ENCODE measurements around the gene DLGAP4.

The DLGAP4 gene

DNA sequence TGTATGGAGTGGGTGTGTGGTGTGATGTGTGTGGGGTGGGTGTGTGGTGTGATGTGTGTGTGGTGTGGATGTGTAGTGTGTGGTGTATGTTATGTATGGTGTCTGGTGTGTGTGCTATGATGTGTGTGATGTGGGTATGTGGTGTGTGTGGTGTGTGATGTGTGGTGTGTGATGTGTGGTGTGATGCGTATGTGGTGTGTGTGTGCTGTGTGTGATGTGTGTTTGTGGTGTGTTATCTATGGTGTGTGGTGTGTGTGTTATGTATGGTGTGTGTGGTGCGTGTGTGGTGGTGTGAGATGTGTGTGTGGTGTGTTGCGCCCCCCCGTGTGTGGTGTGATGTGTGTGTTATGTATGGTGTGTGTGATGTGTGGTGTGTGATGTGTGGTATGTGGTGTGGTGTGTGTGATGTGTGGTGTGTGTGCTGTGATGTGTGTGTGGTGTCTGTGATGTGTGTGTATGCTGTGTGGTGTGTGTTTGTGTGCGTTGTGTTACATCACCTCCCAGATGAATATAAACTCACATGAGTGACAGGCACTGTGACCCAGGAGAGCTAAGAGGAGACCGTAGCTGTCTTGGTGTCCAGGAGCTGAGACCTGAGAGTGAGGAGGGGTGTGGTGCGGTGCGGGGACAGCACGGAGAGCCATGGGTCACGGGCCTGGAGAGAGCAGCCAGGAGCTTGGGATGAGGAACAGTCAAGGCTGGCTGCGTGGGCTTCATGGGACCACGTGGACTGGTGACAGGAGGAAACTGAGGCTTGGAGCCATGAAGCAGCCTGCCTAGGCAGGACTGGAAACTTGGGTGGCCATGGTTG, 8.8 kb downstream of the DLGAP4 start:
- H3K27ac ChIP-seq (ENCODE audit: low read depth, low read length) = no peak overlapping the region
- H3K9me3 ChIP-seq (ENCODE audit: insufficient read depth, low read length) = no peaks in the 10 kb centered on the region
- no peak overlapping the region for H3K4me2 ChIP-seq (ENCODE audit: low read depth, low read length, poor library complexity, severe bottlenecking)

DNA sequence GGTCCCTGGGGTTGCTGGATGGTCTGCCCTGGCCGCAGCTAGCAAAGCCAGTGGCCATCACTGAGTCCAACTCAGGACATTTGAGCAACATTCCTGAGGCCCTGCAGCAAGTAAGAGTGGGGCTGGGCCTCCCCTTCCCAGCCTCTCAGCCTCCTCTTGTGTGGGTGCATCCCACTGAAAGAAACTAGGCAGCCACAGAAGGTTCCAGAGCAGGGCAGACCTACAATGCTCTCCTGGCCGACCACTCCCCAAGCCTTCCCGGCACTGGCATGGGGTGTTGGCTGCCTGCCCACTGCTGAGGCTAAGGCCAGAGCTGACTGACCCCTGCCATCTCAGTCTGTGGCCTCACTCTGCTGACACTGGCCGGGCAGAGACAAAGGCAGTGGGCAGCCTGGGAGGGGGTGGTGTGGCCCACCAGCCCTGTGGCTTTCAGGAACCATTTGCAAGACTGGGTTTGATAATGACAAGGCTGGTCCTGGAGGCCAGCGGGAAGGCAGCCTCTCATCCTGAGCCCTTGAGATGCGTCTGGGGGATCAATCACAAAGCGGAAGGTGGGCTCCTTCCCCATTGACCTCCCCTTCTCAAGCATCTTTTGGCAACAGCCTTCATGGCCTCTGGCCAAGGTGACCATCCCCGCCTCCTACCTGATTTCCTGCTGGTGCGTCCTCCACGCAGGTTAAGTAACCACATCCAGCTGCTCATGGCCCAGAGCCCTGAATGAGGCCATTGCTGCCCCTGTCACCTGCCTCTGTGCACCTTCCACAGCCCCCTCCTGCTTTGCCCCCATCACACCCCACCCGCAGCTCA, 9.6 kb downstream of the DLGAP4 start:
- Histone ChIP-seq H3K27ac (ENCODE audit: low read depth, low read length) (no peak overlapping the region), H3K27me3 (ENCODE audit: low read length) (no peaks in the 10 kb centered on the region), H4K20me1 (ENCODE audit: low read depth, low read length) (no peaks in the 10 kb centered on the region), H3F3A (ENCODE audit: insufficient read depth) (no peaks in the 10 kb centered on the region), H3K9me2 (replicated peaks; ENCODE audit: insufficient read depth, low read length) (no peaks in the 10 kb centered on the region), H3K4me3 (ENCODE audit: insufficient read depth, low read length, poor library complexity, severe bottlenecking) (no peak overlapping the region), H3K79me2 (ENCODE audit: insufficient read depth, low read length) (no peaks in the 10 kb centered on the region), H3K36me3 (ENCODE audit: low read length) (no peaks in the 10 kb centered on the region), H2AFZ (ENCODE audit: low read depth, low read length, severe bottlenecking) (no peak overlapping the region), H3K9ac (ENCODE audit: low read length) (no peak overlapping the region), H3K4me2 (ENCODE audit: low read depth, low read length, poor library complexity, severe bottlenecking) (no peak overlapping the region), H3K9me3 (ENCODE audit: insufficient read depth, low read length) (no peaks in the 10 kb centered on the region)
- TF ChIP-seq, protein P1, sequence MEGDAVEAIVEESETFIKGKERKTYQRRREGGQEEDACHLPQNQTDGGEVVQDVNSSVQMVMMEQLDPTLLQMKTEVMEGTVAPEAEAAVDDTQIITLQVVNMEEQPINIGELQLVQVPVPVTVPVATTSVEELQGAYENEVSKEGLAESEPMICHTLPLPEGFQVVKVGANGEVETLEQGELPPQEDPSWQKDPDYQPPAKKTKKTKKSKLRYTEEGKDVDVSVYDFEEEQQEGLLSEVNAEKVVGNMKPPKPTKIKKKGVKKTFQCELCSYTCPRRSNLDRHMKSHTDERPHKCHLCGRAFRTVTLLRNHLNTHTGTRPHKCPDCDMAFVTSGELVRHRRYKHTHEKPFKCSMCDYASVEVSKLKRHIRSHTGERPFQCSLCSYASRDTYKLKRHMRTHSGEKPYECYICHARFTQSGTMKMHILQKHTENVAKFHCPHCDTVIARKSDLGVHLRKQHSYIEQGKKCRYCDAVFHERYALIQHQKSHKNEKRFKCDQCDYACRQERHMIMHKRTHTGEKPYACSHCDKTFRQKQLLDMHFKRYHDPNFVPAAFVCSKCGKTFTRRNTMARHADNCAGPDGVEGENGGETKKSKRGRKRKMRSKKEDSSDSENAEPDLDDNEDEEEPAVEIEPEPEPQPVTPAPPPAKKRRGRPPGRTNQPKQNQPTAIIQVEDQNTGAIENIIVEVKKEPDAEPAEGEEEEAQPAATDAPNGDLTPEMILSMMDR (IDR thresholded peaks at IDR 0.05; ENCODE audit: insufficient read depth, low read length, poor library complexity, severe bottlenecking) = no peak
- TF ChIP-seq EZH2phosphoT487 (conservative IDR thresholded peaks at IDR 0.05; ENCODE audit: low read length) = no peak

More for the DNA sequence above, 8.8 kb downstream of the DLGAP4 start:
- no peak for TF ChIP-seq EZH2phosphoT487 (conservative IDR thresholded peaks at IDR 0.05; ENCODE audit: low read length)
- TF ChIP-seq, protein P1 (IDR thresholded peaks at IDR 0.05; ENCODE audit: insufficient read depth, low read length, poor library complexity, severe bottlenecking) = no peak
- Histone ChIP-seq H2AFZ (ENCODE audit: low read depth, low read length, severe bottlenecking) (no peak overlapping the region), H4K20me1 (ENCODE audit: low read depth, low read length) (no peaks in the 10 kb centered on the region), H3K9me2 (replicated peaks; ENCODE audit: insufficient read depth, low read length) (no peaks in the 10 kb centered on the region), H3K9ac (ENCODE audit: low read length) (no peak overlapping the region), H3F3A (ENCODE audit: insufficient read depth) (no peaks in the 10 kb centered on the region), H3K27me3 (ENCODE audit: low read length) (no peaks in the 10 kb centered on the region), H3K79me2 (ENCODE audit: insufficient read depth, low read length) (no peaks in the 10 kb centered on the region), H3K4me3 (ENCODE audit: insufficient read depth, low read length, poor library complexity, severe bottlenecking) (no peak overlapping the region), H3K36me3 (ENCODE audit: low read length) (no peaks in the 10 kb centered on the region)

DNA sequence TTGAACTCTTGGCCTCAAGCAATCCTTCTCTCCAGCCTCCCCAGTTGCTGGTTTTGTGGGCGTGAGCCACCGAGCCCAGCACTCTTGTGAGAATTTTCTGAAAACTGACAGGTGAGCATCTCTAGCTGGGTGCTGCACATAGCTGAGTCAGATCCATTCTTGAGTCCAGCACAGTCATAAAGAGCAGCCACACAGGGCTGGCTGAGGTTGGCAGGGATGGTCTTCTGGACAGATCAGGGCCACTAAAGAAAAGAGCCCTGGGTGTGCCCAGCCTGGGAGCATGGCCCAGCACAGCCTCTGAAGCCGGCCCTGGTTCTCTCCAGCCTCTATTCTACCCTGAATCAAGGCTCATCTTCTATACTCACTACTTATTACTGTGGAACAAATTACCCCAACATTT, 11.5 kb downstream of the DLGAP4 start:
- Histone ChIP-seq H3K9me2 (replicated peaks; ENCODE audit: insufficient read depth, low read length) (no peaks in the 10 kb centered on the region), H2AFZ (ENCODE audit: low read depth, low read length, severe bottlenecking) (no peak overlapping the region), H3K4me2 (ENCODE audit: low read depth, low read length, poor library complexity, severe bottlenecking) (no peak overlapping the region), H3K79me2 (ENCODE audit: insufficient read depth, low read length) (no peaks in the 10 kb centered on the region), H4K20me1 (ENCODE audit: low read depth, low read length) (no peaks in the 10 kb centered on the region), H3K27ac (ENCODE audit: low read depth, low read length) (no peak overlapping the region), H3K9me3 (ENCODE audit: insufficient read depth, low read length) (no peaks in the 10 kb centered on the region), H3F3A (ENCODE audit: insufficient read depth) (no peaks in the 10 kb centered on the region), H3K9ac (ENCODE audit: low read length) (no peak overlapping the region), H3K27me3 (ENCODE audit: low read length) (no peaks in the 10 kb centered on the region), H3K4me3 (ENCODE audit: insufficient read depth, low read length, poor library complexity, severe bottlenecking) (no peak overlapping the region), H3K36me3 (ENCODE audit: low read length) (no peaks in the 10 kb centered on the region)
- TF ChIP-seq EZH2phosphoT487 (conservative IDR thresholded peaks at IDR 0.05; ENCODE audit: low read length) = no peak
- TF ChIP-seq, protein P1 (IDR thresholded peaks at IDR 0.05; ENCODE audit: insufficient read depth, low read length, poor library complexity, severe bottlenecking) = no peak
